Large intestine (tissue), 3 donors: ENCODE results near the gene METTL26. TPM values are rescaled to one million over a fixed set of nuclear protein-coding genes. Genes with fewer than 3 reads are reported as not detected.

ENCODE experiments used
- DNase-seq, 2 donors: peaks; one replicate each; pipeline versions ENCODE4 v3.0.0 to v3.0.0-alpha.2; 2013
- H3K27ac ChIP-seq: one replicate; pipeline ENCODE4 v1.5.1; 2013; ENCODE audit warnings: low read length
- H3K27me3 ChIP-seq: 2 replicates; pipeline ENCODE4 v1.6.1; 2013; ENCODE audit warnings: low read length; ENCODE audit not compliant: control insufficient read depth, insufficient read depth
- H3K36me3 ChIP-seq: 2 replicates; pipeline ENCODE4 v1.6.1; 2013; ENCODE audit warnings: low read length; ENCODE audit not compliant: control insufficient read depth, insufficient read depth
- H3K4me1 ChIP-seq: one replicate; pipeline ENCODE4 v1.6.1; 2013; ENCODE audit warnings: low read length; ENCODE audit not compliant: control insufficient read depth, insufficient read depth
- H3K4me3 ChIP-seq: one replicate; pipeline ENCODE4 v1.5.1; 2013; ENCODE audit warnings: low read length
- H3K9me3 ChIP-seq: one replicate; pipeline ENCODE4 v1.6.1; 2013; ENCODE audit warnings: mild to moderate bottlenecking, low read depth, low read length, moderate library complexity; ENCODE audit not compliant: control insufficient read depth
- WGBS: methylation state at CpG from one replicate; pipeline ENCODE4 v1.1.5; 2013; ENCODE audit warnings: low lambda C conversion rate; ENCODE audit not compliant: insufficient coverage; 5-methylcytosine and 5-hydroxymethylcytosine counted together
- polyA plus RNA-seq: library from polyadenylated mRNA; unstranded; fragments of 120-200 nt; gene quantifications from one replicate; pipeline ENCODE4 v1.2.1, GENCODE V29; 2013

The METTL26 gene
- polyA plus RNA-seq, 1 donor: 59.1 TPM

DNA sequence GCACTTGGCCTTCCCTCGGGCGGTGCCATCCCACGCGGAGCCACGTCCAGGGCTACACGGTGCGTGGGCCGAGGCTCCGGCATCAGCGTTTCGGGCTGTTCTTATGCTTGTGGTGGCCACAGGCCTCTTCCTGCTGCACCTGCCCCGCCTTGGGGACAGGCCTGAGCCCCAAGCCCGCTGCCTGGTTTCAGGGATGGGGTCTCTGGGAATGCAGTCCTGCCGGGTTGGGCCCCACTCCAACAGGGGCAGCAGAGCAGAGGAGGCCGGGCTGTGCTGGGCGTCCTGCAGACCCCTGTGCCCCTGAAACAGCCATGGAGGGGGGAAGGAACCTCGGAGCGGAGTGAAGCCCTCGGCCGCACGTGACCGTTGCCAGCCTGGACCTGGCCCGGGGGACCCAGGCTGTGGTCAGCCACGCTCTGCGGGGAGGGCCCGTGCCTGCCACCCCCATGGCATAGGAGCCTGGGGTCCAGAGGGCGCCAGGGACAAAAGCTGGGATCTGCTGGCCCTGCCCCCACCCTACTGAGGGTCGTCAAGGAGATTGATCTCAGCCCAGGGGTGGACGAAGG lies 5.8 kb downstream of the METTL26 start:
- Histone ChIP-seq H3K36me3 (peaks cover 42% of the 10 kb centered on the region), H3K4me3 (no peak overlapping the region), H3K9me3 (peaks cover 8% of the 10 kb centered on the region), H3K27me3 (peaks cover 3% of the 10 kb centered on the region), H3K4me1 (peaks cover 20% of the 10 kb centered on the region), H3K27ac (no peak overlapping the region)
- DNase-seq: no peak
- no CpG with 5 or more reads among the region's 29 CpGs for WGBS

DNA sequence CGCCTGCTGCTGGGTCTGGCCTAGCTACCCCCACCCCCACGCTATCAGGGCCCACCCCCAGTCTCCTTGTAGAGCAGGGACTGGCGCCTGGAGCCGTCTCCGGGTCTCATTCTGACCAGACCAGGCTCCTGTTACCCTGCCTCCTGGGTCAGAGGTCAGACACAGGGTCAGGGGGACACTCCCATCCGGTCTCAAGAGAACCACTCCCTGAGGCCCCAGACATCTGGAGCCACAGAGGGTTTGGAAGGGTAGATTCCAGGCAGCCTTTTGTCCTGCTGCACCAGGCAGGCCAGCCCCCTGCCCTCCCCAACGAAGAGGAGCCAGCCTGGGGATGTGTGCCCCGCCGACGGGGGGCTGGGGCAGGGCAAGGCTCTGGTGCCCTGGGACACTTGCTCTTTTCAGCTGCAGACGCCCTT lies 6.3 kb downstream of the METTL26 start:
- Histone ChIP-seq H3K4me3 (no peak overlapping the region), H3K27ac (no peak overlapping the region), H3K9me3 (peaks cover 8% of the 10 kb centered on the region), H3K4me1 (peaks cover 19% of the 10 kb centered on the region), H3K36me3 (peaks cover 44% of the 10 kb centered on the region), H3K27me3 (peaks cover 3% of the 10 kb centered on the region)
- no CpG with 5 or more reads among the region's 11 CpGs for WGBS
- DNase-seq: no peak

DNA sequence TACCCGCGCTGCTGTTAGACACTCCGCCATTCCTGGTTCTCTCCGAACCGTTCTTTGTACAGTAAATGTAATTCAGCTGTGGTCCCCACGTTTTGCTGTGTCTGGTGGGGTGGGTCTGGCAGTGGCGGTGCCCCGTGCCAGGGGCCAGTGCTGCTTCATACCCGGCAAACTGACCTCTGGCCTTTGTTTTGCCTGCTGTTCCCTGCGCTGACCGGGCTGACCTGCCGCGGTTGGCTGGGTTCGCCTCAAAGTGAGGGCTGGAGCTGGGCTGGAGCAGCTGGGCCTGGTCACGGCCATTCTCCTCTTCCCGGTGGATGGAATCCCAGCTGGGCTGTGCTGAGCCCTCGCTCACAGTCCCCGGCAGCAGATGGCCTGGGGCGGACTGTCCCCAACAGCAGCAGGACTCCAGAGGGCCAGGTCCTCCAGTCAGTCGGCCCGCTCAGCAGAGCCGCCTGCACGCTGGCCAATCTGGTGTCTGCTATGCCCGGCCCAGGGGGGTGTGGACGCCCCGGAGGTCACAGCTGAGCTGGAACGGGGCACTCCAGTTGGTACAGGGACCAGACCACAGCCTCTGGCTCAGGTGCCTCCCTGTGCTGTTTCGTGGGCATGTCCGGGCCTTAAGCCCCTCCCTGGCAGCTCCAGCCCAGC lies 6.8 kb downstream of the METTL26 start:
- peaks cover 43% of the 10 kb centered on the region for H3K36me3 ChIP-seq
- H3K27me3 ChIP-seq: peaks cover 3% of the 10 kb centered on the region
- H3K4me3 ChIP-seq: no peak overlapping the region
- no peak for DNase-seq
- WGBS: no CpG with 5 or more reads among the region's 29 CpGs
- H3K27ac ChIP-seq: no peak overlapping the region
- H3K9me3 ChIP-seq: peaks cover 8% of the 10 kb centered on the region
- peaks cover 19% of the 10 kb centered on the region for H3K4me1 ChIP-seq

DNA sequence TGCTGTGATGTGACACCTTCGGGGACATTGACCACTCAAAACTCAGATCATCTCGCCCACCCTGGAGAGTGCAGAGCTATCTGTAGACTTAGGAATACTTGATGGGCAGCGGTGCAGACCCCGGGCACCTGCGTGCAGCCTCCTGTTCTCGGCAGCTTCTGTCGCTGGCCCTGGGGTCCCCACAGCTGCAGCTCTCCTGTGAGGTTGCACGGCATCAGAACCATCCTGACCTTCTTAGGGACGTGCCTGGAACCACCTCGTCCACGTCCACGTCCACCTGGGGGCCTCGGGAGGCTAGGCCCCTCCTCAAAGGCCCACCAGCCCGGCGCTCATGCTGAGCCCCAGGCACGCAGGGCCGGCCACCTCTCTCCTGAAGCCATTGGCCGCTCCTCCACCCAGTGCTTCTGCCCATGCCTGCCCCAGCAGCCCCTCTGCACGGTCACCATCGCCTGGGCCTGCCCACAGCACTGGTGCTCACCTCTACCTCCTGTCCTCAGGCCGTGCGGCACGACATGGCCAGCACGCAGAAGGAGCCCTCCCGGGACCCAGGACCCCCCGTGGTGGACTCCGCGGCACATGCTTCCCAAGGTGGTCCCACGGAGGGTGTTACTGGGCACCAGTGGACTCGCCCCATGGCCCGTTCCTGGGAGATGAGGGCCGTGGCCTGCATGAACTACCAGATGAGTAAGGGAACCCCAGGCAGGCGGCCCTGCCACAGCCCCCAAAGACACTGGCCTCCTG lies 7.6 kb downstream of the METTL26 start:
- peaks cover 36% of the 10 kb centered on the region for H3K36me3 ChIP-seq
- peaks cover 3% of the 10 kb centered on the region for H3K27me3 ChIP-seq
- H3K9me3 ChIP-seq: peaks cover 8% of the 10 kb centered on the region
- no peak overlapping the region for H3K27ac ChIP-seq
- no peak for DNase-seq
- WGBS: no CpG with 5 or more reads among the region's 33 CpGs
- peaks cover 19% of the 10 kb centered on the region for H3K4me1 ChIP-seq
- H3K4me3 ChIP-seq: no peak overlapping the region

DNA sequence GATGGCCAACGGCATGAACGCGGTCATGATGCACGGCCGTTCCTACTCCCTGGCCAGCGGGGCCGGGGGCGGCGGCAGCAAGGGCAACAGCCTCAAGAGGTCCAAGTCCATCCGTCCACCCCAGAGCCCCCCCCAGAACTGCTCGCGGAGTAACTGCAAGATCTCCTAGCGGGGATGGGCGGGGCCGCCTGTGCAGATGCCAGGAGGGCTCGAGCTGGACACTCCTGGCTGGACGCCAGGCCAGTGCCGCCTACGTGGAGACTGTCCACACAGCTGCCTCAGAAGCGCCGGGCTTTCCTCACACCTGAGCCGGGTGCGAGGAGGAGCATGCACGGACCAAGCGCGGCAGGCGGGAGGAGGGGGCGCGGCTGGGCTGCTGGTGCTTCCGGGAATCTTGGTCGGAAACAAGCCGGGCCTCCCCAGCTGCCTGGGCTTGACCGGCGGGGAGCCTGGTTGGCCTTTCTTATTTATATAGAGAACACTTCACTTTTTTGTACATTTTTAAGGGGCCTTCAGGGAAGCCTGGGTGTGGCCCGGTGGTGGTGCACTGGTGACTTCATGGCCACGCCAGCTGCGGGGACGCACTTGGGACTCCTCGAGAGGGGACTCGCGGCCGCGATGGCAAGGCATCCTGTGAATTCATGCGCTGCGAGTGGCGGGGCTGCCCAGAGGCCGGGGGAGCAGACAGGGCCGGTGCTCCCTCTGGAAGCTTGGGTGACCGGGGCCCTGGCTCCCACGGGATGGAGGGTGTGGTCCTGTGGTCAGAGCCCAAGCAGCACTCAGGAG lies 8.5 kb downstream of the METTL26 start:
- Histone ChIP-seq H3K4me1 (peaks cover 19% of the 10 kb centered on the region), H3K27me3 (peaks cover 3% of the 10 kb centered on the region), H3K27ac (no peak overlapping the region), H3K36me3 (peaks cover 36% of the 10 kb centered on the region), H3K4me3 (no peak overlapping the region), H3K9me3 (peaks cover 8% of the 10 kb centered on the region)
- no CpG with 5 or more reads among the region's 50 CpGs for WGBS
- DNase-seq: no peak

DNA sequence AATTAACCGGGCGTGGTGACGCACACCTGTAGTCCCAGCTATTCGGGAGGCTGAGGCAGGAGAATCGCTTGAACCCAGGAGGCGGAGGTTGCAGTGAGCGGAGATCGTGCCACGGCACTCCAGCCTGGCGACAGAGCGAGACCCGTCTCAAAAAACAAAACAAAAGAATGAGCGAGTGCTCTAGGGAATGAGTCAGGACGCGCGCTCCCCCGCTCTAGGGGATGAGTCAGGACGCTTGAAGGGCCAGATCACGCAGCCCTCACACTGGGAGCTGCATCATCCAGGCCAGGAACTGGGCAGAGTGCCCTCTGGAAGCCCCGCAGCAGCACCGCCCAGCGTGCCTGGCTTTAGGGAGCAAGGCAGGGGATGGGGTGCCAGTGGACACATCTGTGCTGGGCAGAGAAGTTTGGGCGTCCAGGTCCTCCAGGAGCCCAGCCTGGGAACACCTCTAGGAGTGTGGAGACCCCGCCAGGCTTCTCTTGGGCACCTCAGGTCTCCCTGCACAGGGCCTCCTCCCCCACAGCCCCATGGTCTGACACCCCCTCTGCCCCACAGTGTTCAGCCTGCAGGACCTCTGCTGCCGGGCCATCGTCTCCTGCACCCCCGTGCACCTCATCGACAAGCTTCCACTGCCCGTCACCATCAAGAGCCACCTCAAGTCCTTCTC lies 9.2 kb downstream of the METTL26 start:
- no CpG with 5 or more reads among the region's 29 CpGs for WGBS
- peaks cover 6% of the 10 kb centered on the region for H3K9me3 ChIP-seq
- DNase-seq: no peak
- no peak overlapping the region for H3K4me3 ChIP-seq
- H3K4me1 ChIP-seq: peaks cover 19% of the 10 kb centered on the region
- H3K27ac ChIP-seq: no peak overlapping the region
- H3K27me3 ChIP-seq: peaks cover 3% of the 10 kb centered on the region
- peaks cover 38% of the 10 kb centered on the region for H3K36me3 ChIP-seq

DNA sequence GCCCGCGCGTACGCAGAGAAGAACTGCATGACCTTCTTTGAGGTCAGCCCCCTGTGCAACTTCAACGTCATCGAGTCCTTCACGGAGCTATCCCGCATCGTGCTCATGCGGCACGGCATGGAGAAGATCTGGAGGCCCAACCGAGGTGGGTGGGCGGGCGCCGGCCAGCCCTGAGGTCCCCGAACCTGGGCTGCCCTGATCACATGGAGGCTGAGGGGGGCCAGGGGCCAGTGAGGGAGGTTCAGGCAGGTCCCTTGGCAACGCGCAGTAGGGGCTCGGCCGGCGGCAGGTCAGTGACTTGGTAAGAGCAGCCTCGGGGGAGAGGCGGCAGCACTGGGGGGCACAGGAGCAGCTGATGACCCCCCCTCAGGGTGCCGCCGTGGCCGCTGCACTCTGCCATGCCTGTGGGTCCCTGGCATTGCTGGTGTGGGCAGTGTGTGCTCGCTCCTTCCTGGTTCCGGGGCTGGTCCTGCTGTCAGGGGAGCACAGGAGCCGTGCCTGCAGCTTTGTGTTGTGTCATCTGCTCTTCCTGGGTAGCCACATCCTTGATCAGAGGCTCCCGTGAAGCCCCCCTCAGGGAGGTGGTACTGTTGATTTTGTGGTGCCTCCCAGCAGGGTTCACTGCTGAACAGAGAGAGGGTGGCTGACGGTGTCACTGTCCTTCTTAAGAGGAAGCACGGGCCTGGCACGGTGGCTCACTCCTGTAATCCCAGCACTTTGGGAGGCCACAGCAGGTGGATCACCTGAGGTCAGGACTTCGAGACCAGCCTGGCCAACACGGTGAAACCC lies 9.9 kb downstream of the METTL26 start:
- H3K9me3 ChIP-seq: peaks cover 6% of the 10 kb centered on the region
- H3K4me3 ChIP-seq: no peak overlapping the region
- H3K36me3 ChIP-seq: peaks cover 38% of the 10 kb centered on the region
- peaks cover 3% of the 10 kb centered on the region for H3K27me3 ChIP-seq
- H3K27ac ChIP-seq: no peak overlapping the region
- no peak for DNase-seq
- H3K4me1 ChIP-seq: peaks cover 22% of the 10 kb centered on the region
- no CpG with 5 or more reads among the region's 35 CpGs for WGBS

DNA sequence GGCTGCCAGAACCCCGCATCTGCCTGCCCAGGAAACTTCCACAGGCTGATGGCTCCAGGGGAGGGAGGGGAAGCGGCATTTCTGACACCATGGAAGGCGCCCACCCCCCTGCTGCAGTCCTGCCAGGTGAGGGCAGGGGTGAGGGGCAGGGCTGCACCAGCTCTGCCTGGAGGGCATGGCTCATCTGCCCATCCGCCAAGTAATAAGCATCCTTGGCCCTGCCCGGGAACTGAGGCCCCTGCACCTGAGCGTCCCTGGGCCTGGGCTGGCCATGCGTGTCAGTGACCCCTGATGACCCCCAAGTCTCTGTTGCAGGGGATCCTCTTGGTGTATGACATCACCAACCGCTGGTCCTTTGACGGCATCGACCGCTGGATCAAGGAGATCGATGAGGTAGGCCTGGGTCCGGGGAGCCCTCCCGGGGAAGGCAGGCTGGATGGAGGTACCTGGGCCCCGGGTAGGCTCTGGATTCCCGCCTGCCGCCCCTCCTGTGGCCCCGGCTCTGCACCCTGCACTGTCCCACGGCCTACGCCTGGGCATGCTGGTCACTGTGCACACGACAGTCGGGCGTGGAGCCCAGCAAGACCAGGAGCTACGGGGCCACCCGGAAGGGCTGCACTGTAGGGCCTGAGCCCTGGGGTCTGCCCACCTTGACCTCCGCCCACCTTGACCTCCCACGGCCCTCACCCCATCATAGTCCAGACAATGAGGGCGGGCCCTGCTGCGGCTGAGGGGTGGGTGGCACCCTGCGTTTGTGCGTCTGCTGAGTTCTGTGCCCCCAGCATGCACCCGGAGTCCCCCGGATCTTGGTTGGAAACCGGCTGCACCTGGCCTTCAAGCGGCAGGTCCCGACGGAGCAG lies 10.8 kb downstream of the METTL26 start:
- peaks cover 38% of the 10 kb centered on the region for H3K36me3 ChIP-seq
- no peak overlapping the region for H3K27ac ChIP-seq
- H3K9me3 ChIP-seq: peaks cover 6% of the 10 kb centered on the region
- no CpG with 5 or more reads among the region's 37 CpGs for WGBS
- peaks cover 13% of the 10 kb centered on the region for H3K4me1 ChIP-seq
- H3K4me3 ChIP-seq: no peak overlapping the region
- no peaks in the 10 kb centered on the region for H3K27me3 ChIP-seq
- no peak for DNase-seq

DNA sequence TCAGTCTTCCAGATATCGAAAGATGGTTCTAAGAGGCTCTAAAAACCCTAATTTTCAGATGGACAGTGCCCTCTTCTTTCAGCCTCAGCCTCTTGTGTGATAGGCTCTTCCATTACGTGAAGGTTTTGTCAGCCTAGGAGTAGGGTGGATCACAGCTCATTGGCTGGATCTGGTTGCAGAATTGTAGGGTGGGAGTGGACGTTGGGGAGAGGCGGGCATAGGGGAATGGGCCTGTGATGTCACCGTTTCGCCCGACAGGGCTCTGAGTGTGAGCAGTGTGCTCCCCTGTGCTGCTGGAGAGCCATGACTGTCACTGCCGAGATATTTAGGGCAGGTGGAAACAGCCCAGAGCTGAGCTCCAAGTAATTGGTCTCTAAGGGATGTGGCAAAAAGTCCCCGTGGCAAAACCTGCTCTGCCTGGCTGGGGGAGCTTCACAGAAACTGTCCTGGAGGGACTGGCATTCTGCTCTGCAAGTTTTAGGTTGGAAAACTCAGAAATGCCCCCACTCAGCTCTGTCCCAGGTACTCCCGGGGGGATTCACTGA lies 11.5 kb downstream of the METTL26 start:
- Histone ChIP-seq H3K36me3 (peaks cover 38% of the 10 kb centered on the region), H3K4me3 (no peak overlapping the region), H3K27me3 (no peaks in the 10 kb centered on the region), H3K27ac (no peak overlapping the region), H3K9me3 (peaks cover 6% of the 10 kb centered on the region), H3K4me1 (peaks cover 7% of the 10 kb centered on the region)
- no peak for DNase-seq
- WGBS: no CpG with 5 or more reads among the region's 10 CpGs
